HS-27A (cell line): ENCODE measurements around the gene WDR70.
"Not testable (repeated sequence)": the region's sequence is repeated elsewhere in the genome, so short reads cannot be mapped to it uniquely, and the experiment has no call there.

Experiments
- DNase-seq: peaks from one replicate; pipeline ENCODE4 v3.0.0-alpha.2; 2012; ENCODE audit warnings: low read depth, missing footprints

Gene WDR70

GRCh38 chr5:37570597-37570996 is 191.5 kb downstream of the WDR70 start:
- DNase-seq: no peak

DNA sequence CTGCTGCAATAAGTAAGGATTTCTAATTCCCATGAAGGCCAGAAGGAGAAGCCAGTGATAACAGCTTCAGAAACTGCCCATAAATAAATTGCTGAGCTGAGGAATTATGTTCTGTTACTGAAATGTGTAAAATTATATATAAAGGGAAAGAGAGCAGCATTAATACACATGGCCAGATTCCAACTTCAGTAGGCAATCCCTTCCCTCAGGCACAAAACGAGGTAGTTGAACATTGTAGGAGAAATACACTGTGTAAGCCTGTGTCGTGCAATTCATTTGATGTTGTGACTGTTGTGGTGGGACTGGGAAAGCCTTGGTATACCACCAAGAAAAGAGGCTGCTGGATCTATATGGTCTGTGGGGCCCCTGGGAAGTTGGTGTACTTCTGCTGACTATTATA is 192.9 kb downstream of the WDR70 start:
- DNase-seq: no peak

DNA sequence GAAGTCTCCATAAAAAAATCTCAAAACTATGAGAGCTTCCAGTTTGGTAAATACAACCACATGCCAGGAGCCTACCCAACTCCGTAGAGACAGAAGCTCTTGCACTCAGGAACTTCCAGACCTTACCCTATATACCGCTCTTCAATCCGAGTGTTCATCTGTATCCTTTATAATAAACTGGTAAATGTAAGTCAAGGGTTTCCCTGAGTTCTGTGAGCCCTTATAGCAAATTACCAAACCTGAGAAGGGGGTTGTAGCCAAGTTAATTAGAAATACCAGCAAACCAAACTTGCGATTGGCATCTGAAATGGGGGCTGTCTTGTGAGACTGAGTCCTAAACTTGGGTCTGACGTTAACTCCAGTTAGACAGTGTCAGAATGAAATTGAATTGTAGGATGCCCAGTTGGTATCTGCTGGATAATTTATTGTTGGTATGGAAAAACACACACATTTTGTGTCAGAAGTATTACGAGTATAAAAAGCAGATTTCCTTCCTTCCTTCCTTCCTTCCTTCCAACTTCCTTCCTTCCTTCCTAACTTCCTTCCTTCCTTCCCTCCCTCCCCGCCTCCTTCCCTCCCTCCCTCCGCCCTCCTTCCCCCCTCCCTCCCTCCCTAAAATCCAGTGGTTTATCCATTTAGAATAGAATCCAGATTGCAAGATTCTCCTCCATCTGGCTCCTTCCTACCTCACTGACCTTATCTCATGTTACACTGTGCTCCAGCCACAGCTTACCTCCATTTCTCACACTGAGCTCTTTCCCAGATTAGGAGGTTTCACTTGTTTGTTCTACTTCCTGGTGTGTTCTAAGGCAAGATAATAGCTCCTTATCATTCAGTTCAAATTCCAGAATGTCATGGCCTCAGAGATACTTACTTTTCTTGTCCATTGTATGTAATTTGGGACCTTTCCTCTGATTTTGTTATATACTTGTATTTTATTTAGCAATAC is 196.7 kb downstream of the WDR70 start:
- no peak for DNase-seq

- DNase-seq: no peak
These were observed 197.4 kb downstream of the WDR70 start for GRCh38 chr5:37576552-37576951.

- no peak for DNase-seq
These were observed 199.1 kb downstream of the WDR70 start for GRCh38 chr5:37578176-37578575.

- no peak for DNase-seq
These were observed 201.0 kb downstream of the WDR70 start for GRCh38 chr5:37580106-37580505.

DNA sequence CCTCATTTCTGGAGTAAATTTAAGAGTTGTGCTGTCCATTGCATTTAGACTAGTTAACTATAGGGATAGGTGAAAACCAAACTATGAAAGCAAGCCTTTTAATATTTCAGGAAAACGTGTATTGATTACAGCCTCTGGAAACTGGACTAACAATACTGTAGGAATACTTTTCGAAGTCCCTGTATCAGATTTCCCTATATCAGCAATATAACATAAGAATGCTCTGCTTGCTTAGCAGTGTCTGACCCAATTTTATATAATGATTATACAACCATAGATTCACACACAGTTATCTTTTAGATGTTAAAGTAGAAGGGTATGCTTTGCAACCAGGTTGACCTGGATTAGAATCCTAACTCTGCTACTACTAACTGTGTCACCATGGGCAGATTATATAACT is 203.1 kb downstream of the WDR70 start:
- DNase-seq: no peak

DNA sequence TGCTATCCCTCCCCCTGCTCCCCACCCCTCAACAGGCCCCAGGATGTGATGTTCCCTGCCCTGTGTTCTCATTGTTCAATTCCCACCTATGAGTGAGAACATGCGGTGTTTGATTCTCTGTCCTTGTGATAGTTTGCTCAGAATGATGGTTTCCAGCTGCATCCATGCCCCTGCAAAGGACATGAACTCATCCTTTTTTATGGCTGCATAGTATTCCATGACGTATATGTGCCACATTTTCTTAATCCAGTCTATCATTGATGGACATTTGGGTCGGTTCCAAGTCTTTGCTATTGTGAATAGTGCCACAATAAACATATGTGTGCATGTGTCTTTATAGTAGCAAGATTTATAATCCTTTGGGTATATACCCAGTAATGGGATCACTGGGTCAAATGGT is 214.2 kb downstream of the WDR70 start:
- not testable (repeated sequence) for DNase-seq

DNA sequence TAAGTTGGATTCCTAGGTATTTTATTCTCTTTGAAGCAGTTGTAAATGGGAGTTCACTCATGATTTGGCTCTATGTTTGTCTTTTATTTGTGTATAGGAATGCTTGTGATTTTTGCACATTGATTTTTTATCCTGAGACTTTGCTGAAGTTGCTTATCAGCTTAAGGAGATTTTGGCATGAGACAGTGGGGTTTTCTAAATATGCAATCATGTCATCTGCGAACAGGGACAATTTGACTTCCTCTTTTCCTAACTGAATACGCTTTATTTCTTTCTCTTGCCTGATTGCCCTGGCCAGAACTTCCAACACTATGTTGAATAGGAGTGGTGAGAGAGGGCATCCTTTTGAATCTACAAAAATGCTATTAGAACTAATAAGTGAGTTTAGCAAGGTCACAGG is 215.7 kb downstream of the WDR70 start:
- DNase-seq: not testable (repeated sequence)

- DNase-seq: no peak
These were observed 219.6 kb downstream of the WDR70 start for GRCh38 chr5:37598733-37599132.

DNA sequence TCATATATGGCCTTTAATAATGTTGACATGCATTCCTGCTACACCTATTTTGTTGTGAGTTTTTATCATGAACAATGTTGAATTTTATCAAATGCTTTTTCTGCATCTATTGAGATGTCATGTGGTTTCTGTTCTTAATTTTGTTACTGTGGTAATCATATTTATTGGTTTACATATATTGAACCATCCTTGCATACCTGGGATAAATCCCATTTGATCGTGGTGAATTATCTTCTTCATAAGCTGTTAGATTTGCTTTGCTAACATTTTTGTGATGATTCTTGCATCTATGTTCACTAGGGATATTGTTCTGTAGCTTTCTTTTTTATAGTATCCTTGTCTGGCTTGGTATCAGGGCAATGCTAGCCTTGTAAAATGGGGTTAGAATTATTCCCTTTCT is 222.0 kb downstream of the WDR70 start:
- no peak for DNase-seq

- no peak for DNase-seq
These were observed 224.0 kb downstream of the WDR70 start for GRCh38 chr5:37603072-37603471.

DNA sequence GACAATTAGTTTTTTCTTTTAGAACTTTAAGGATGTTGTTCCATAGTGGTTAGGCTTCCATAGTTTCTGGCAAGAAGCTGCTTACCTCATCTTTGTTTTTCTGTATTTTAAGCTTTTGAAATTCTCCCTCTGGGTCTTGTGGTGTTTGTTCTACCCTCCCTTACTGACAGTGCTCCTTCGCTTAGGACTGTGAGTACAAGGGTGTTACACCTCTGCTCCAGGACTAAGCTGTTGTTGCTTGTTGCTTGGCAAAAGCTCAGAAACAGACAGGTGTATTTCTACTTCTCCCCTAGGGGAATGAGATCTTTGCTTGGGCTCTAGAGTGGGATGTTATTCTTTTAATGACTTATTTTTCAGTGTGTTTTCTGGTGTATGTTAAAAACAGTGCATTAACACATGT is 225.2 kb downstream of the WDR70 start:
- no peak for DNase-seq

DNA sequence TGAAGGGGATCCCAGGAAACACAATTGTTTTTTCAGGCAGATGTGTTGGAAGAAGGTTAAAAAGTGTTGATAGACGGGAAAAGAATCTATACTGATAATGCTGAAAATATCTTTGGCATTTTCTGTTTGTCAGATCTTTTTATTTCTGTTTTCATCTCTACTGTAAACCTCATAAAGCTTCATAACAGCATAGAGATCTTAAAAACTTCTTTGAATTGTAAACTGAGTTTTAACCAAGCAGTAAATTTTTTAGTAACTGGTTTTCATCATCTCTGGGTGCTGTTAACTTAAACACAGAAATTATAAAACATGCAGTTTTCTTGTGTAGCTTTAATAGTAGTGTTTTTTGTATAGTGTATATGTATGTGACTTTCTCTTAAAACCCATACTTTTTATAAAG is 227.0 kb downstream of the WDR70 start:
- DNase-seq: no peak

DNA sequence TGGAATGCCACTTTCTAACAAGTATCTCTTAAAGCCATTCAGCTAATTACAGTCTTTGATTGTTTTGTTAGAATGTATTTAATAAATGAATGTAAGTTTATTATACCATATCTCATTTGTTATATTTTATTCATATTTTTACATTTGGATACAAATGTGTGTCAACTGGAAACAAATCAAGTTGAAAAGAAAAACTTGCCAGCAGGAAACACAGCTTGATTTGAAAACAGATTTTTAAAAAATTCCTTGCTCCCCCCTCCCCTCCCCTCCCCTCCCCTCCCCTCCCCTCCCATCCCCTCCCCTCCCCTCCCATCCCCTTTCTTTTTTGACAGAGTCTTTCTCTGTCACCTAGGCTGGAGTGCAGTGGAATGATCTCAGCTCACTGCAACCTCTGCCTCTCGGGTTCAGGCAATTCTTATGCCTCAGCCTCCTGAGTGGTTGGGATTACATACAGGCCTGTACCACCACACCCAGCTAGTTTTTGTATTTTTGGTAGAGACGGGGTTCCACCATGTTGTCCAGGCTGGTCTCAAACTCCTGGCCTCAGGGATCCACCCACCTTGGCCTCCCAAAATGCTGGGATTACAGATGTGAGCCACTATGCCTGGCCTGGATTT is 227.6 kb downstream of the WDR70 start:
- no peak for DNase-seq

- DNase-seq: peak; percentile 68
These were observed 236.1 kb downstream of the WDR70 start for GRCh38 chr5:37615184-37615583.

DNA sequence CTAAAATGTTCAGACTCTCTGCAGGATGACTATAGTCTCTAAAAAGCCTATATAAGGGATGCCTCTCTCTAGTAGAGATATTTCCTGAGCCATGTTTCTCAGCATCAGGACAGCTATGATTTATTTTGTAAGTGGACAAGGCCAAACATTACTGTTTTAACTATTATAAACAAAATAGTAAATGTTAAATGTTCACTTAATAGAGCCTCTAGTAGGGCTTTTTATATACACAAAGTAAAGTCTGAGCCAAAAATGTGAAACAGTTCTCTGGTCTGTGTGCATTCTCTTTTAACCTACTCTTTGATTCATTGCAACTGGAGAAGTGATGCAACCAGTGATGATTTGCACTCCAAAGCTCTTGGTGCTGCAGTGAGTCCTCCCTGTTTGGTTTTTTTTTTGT is 240.2 kb downstream of the WDR70 start:
- DNase-seq: no peak

DNA sequence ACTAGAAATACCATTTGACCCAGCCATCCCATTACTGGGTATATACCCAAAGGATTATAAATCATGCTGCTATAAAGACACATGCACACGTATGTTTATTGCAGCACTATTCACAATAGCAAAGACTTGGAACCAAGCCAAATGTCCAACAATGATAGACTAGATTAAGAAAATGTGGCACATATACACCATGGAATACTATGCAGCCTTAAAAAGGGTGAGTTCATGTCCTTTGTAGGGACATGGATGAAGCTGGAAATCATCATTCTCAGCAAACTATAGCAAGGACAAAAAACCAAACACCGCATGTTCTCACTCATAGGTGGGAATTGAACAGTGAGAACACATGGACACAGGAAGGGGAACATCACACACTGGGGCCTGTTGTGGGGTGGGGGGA is 243.2 kb downstream of the WDR70 start:
- DNase-seq: not testable (repeated sequence)

DNA sequence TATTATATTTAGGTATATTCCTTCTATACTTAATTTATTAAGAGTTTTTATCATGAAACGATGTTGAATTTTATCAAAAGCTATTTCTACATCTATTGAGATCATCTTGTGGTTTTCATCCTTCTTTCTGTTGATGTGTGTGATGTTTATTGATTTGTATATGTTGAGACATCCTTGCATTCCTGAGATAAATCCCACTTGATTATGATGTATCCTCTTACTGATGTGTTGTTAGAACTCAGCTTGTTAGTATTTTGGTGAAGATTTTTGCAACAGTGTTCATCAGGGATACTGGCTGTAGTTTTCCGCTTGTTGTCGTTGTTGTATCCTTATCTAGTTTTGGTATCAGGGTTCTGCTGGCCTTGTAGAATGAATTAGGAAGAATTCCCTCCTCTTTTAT is 247.1 kb downstream of the WDR70 start:
- no peak for DNase-seq

DNA sequence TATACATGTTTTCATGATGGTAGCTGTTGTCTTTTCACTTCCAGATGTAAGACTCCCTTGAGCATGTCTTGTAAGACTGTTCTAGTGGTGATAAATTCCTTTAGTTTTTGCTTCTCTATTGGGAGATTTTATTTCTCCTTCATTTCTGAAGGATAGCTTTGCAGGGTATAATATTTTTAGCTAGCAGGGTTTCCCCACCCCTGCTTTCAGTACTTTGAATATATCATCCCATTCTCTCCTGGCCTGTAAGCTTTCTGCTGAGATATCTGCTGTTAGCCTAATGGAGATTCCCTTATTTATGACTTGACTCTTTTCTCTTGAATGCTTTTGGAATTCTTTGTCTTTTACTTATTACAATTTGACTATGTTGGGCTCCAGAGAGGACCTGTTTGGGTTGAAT is 249.8 kb downstream of the WDR70 start:
- DNase-seq: no peak

DNA sequence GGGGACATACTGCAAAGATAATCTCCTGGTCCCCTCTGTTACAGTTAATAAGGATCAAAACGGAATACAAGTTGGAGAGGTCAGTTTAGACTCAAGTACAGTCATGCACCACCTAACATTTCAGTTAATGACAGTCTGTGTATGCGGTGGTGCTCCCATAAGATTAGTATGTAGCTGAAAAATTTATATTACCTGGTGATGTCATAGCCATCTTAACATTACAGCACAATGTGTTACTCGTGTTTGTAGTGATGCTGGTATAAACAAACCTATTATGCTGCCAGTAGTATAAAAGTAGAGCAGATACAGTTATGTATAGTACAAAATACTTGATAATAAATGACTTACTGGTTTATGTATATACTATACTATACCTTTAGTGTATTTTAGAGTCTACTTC is 252.8 kb downstream of the WDR70 start:
- DNase-seq: no peak

GRCh38 chr5:37637165-37637845 is 258.2 kb downstream of the WDR70 start:
- DNase-seq: no peak

GRCh38 chr5:37638897-37639296 is 259.8 kb downstream of the WDR70 start:
- no peak for DNase-seq
